Esophagus (tissue), 2 donors: Measurements from ENCODE around the gene TBX5. TPM values are rescaled to one million over a fixed set of nuclear protein-coding genes. Genes with fewer than 3 reads are reported as not detected.

Source experiments
- H3K27ac ChIP-seq, 2 donors: one replicate each; pipeline ENCODE4 v1.5.1; 2013; ENCODE audit warnings: low read depth in 2 of 2, mild to moderate bottlenecking in 2 of 2, inconsistent platforms in 1 of 2, low read length in 1 of 2, moderate library complexity in 1 of 2
- H3K27me3 ChIP-seq, 2 donors: one replicate each; pipeline ENCODE4 v1.6.1; 2013; ENCODE audit warnings: low read length in 2 of 2, control low read depth in 1 of 2, mild to moderate bottlenecking in 1 of 2; ENCODE audit not compliant: insufficient read depth in 2 of 2, control insufficient read depth in 1 of 2
- H3K36me3 ChIP-seq, 2 donors: one replicate each; pipeline ENCODE4 v1.6.1; 2013; ENCODE audit warnings: low read length in 1 of 2; ENCODE audit not compliant: control insufficient read depth in 2 of 2, insufficient read depth in 2 of 2
- H3K4me1 ChIP-seq, 2 donors: one replicate each; pipeline ENCODE4 v1.6.1; 2013; ENCODE audit warnings: low read length in 1 of 2; ENCODE audit not compliant: control insufficient read depth in 2 of 2, insufficient read depth in 2 of 2
- H3K4me3 ChIP-seq, 2 donors: one replicate each; pipeline ENCODE4 v1.5.1; 2013; ENCODE audit warnings: low read length in 2 of 2, mild to moderate bottlenecking in 2 of 2, low read depth in 1 of 2, moderate library complexity in 1 of 2
- H3K9me3 ChIP-seq, 2 donors: one replicate each; pipeline ENCODE4 v1.6.1; 2013; ENCODE audit warnings: mild to moderate bottlenecking in 2 of 2, low read depth in 1 of 2, low read length in 1 of 2, moderate library complexity in 1 of 2; ENCODE audit not compliant: control insufficient read depth in 2 of 2, insufficient read depth in 1 of 2
- WGBS, 2 donors: extraction: QIAGEN DNeasy Blood & Tissue Kit; methylation state at CpG; one replicate each; pipeline ENCODE4 v1.1.7; 2013; 5-methylcytosine and 5-hydroxymethylcytosine counted together
- polyA plus RNA-seq, 2 donors: library from polyadenylated mRNA; stranded (reverse); fragments of 200-250 nt; gene quantifications; one replicate each; pipeline ENCODE4 v1.2.3, GENCODE V29; 2013
- donor health status: healthy with polysubstance abuse.
- donor health status: Bipolar disorder and iron deficiency.

Gene TBX5
- polyA plus RNA-seq, 2 donors: 0.51 to 1.2 TPM

GRCh38 chr12:114318984-114319383, 87.0 kb downstream of the TBX5 start:
- Histone ChIP-seq H3K27ac (no peak overlapping the region), H3K36me3 (no peaks in the 10 kb centered on the region), H3K9me3 (no peaks in the 10 kb centered on the region), H3K4me3 (no peak overlapping the region), H3K27me3 (no peaks in the 10 kb centered on the region), H3K4me1 (no peaks in the 10 kb centered on the region)
- 65 to 66% methylated on average over 2 of the region's 2 CpGs for WGBS, 2 donors

GRCh38 chr12:114316076-114316475, 89.9 kb downstream of the TBX5 start:
- 53 to 73% methylated on average over 5 of the region's 5 CpGs for WGBS, 2 donors
- Histone ChIP-seq H3K9me3 (peaks cover 0 to 3% of the 10 kb centered on the region in 2 donors), H3K27ac (no peak overlapping the region), H3K4me1 (no peaks in the 10 kb centered on the region), H3K4me3 (no peak overlapping the region), H3K27me3 (no peaks in the 10 kb centered on the region), H3K36me3 (no peaks in the 10 kb centered on the region)

- Histone ChIP-seq H3K27me3 (no peaks in the 10 kb centered on the region), H3K4me1 (no peaks in the 10 kb centered on the region), H3K36me3 (no peaks in the 10 kb centered on the region), H3K4me3 (no peak overlapping the region), H3K9me3 (peaks cover 0 to 3% of the 10 kb centered on the region in 2 donors), H3K27ac (no peak overlapping the region)
- 91 to 93% methylated on average over 16 of the region's 16 CpGs for WGBS, 2 donors
Observed at GRCh38 chr12:114314974-114315720, 90.8 kb downstream of the TBX5 start.

- Histone ChIP-seq H3K27me3 (no peaks in the 10 kb centered on the region), H3K36me3 (no peaks in the 10 kb centered on the region), H3K27ac (no peak overlapping the region), H3K4me1 (no peaks in the 10 kb centered on the region), H3K9me3 (peaks cover 0 to 3% of the 10 kb centered on the region in 2 donors), H3K4me3 (no peak overlapping the region)
- WGBS, 2 donors: 71 to 84% methylated on average over 7 of the region's 7 CpGs
Observed at GRCh38 chr12:114314403-114314802, 91.5 kb downstream of the TBX5 start.

- H3K27ac ChIP-seq: no peak overlapping the region
- no peak overlapping the region for H3K4me3 ChIP-seq
- H3K36me3 ChIP-seq: no peaks in the 10 kb centered on the region
- H3K4me1 ChIP-seq: no peaks in the 10 kb centered on the region
- 64 to 75% methylated on average over 2 of the region's 2 CpGs for WGBS, 2 donors
- no peaks in the 10 kb centered on the region for H3K27me3 ChIP-seq
- H3K9me3 ChIP-seq: peaks cover 0 to 3% of the 10 kb centered on the region in 2 donors
Observed at GRCh38 chr12:114313910-114314309, 92.0 kb downstream of the TBX5 start.

- Histone ChIP-seq H3K4me3 (no peak overlapping the region), H3K27ac (no peak overlapping the region), H3K27me3 (no peaks in the 10 kb centered on the region), H3K4me1 (no peaks in the 10 kb centered on the region), H3K9me3 (peaks cover 0 to 3% of the 10 kb centered on the region in 2 donors), H3K36me3 (no peaks in the 10 kb centered on the region)
- 64 to 67% methylated on average over 4 of the region's 4 CpGs for WGBS, 2 donors
Observed at GRCh38 chr12:114311974-114312373, 94.0 kb downstream of the TBX5 start.

- no peak overlapping the region for H3K27ac ChIP-seq
- 64 to 66% methylated on average over 1 of the region's 1 CpG for WGBS, 2 donors
- no peak overlapping the region for H3K4me3 ChIP-seq
- H3K4me1 ChIP-seq: no peaks in the 10 kb centered on the region
- peaks cover 0 to 3% of the 10 kb centered on the region in 2 donors for H3K9me3 ChIP-seq
- H3K27me3 ChIP-seq: no peaks in the 10 kb centered on the region
- H3K36me3 ChIP-seq: no peaks in the 10 kb centered on the region
Observed at GRCh38 chr12:114306646-114307045, 99.3 kb downstream of the TBX5 start.

- Histone ChIP-seq H3K4me3 (no peak overlapping the region), H3K27me3 (no peaks in the 10 kb centered on the region), H3K9me3 (no peaks in the 10 kb centered on the region), H3K36me3 (no peaks in the 10 kb centered on the region), H3K27ac (no peak overlapping the region), H3K4me1 (no peaks in the 10 kb centered on the region)
Observed at GRCh38 chr12:114305446-114305845, 100.5 kb downstream of the TBX5 start.
